Measurements from ENCODE around the gene DRG2.
A peak's percentile ranks its signal among the peaks of the same experiment; 100 is the strongest.

DRG2 gene

GRCh38 chr17:18087610-18088491 lies at the start of gene DRG2 (continued):
- peak; percentile 96 for TF ChIP-seq PBX3 (CRISPR knock-in tag; IDR thresholded peaks at IDR 0.05)
- TF ChIP-seq YY2 (tag by site-specific recombination; IDR thresholded peaks at IDR 0.05): peak; percentile 81
- TF ChIP-seq ZNF214 (tag by site-specific recombination; IDR thresholded peaks at IDR 0.05; ENCODE audit: borderline replicate concordance): no peak
- TF ChIP-seq ZNF645 (tag by site-specific recombination; IDR thresholded peaks at IDR 0.05): no peak
- TF ChIP-seq HOXD13 (CRISPR knock-in tag; IDR thresholded peaks at IDR 0.05; ENCODE audit: borderline replicate concordance): no peak
- TF ChIP-seq KLF1 (tag by site-specific recombination; IDR thresholded peaks at IDR 0.05): peak; percentile 74
- TF ChIP-seq ZNF16 (tag by site-specific recombination; IDR thresholded peaks at IDR 0.05; ENCODE audit: low read depth): 0 out of 2 replicates have a peak, but pooled peaks have one; percentile 38
- TF ChIP-seq GLIS1 (tag by site-specific recombination; IDR thresholded peaks at IDR 0.05): peak; percentile 55; the same call in 1 of the 2 replicates
- no peak for TF ChIP-seq RBAK (tag by site-specific recombination; IDR thresholded peaks at IDR 0.05)
- no peak for TF ChIP-seq ZNF776 (tag by site-specific recombination; IDR thresholded peaks at IDR 0.05; ENCODE audit: borderline replicate concordance)
- TF ChIP-seq ZNF140 (tag by site-specific recombination; IDR thresholded peaks at IDR 0.05): no peak
- TF ChIP-seq ZNF473 (tag by site-specific recombination; IDR thresholded peaks at IDR 0.05): no peak
- TF ChIP-seq ZNF555 (tag by site-specific recombination; conservative IDR thresholded peaks at IDR 0.05): no peak
- peak; percentile 96 for TF ChIP-seq INSM2 (tag by site-specific recombination; IDR thresholded peaks at IDR 0.05)
- TF ChIP-seq ZNF202 (tag by site-specific recombination; IDR thresholded peaks at IDR 0.05; ENCODE audit: borderline replicate concordance): no peak
- TF ChIP-seq ZNF398 (tag by site-specific recombination; IDR thresholded peaks at IDR 0.05): peak; percentile 30
- TF ChIP-seq ZNF18 (tag by site-specific recombination; IDR thresholded peaks at IDR 0.05): peak; percentile 57
- TF ChIP-seq ZSCAN16 (tag by site-specific recombination; IDR thresholded peaks at IDR 0.05): peak; percentile 43; the same call in 1 of the 2 replicates
- TF ChIP-seq ZNF26 (tag by site-specific recombination; IDR thresholded peaks at IDR 0.05): no peak
- no peak for TF ChIP-seq ZNF354C (tag by site-specific recombination; IDR thresholded peaks at IDR 0.05; ENCODE audit: borderline replicate concordance, low read depth)
- no peak for TF ChIP-seq ZNF248 (tag by site-specific recombination; IDR thresholded peaks at IDR 0.05)
- TF ChIP-seq ZNF266 (tag by site-specific recombination; IDR thresholded peaks at IDR 0.05; ENCODE audit: low read depth): no peak
- TF ChIP-seq ZBTB26 (tag by site-specific recombination; optimal IDR thresholded peaks at IDR 0.05): peak; percentile 78
- no peak for TF ChIP-seq ZNF23 (tag by site-specific recombination; IDR thresholded peaks at IDR 0.05; ENCODE audit: borderline replicate concordance)
- peak; percentile 26; the same call in 1 of the 2 replicates for TF ChIP-seq ZNF654 (tag by site-specific recombination; IDR thresholded peaks at IDR 0.05; ENCODE audit: low read depth)
- TF ChIP-seq ZNF362 (tag by site-specific recombination; IDR thresholded peaks at IDR 0.05): no peak

Data from HEK293 (cell line).